ENCODE data around the gene TEX11.

- TF ChIP-seq CTCF (IDR thresholded peaks at IDR 0.05), result no peak
- no peak for TF ChIP-seq POLR2A (IDR thresholded peaks at IDR 0.05)
- TF ChIP-seq POLR2AphosphoS5 (IDR thresholded peaks at IDR 0.05), result no peak
Observed at GRCh38 chrX:70672326-70672725, 236.2 kb downstream of the TEX11 start.
